Measurements from ENCODE around the gene EIF2B2.

The EIF2B2 gene

DNA sequence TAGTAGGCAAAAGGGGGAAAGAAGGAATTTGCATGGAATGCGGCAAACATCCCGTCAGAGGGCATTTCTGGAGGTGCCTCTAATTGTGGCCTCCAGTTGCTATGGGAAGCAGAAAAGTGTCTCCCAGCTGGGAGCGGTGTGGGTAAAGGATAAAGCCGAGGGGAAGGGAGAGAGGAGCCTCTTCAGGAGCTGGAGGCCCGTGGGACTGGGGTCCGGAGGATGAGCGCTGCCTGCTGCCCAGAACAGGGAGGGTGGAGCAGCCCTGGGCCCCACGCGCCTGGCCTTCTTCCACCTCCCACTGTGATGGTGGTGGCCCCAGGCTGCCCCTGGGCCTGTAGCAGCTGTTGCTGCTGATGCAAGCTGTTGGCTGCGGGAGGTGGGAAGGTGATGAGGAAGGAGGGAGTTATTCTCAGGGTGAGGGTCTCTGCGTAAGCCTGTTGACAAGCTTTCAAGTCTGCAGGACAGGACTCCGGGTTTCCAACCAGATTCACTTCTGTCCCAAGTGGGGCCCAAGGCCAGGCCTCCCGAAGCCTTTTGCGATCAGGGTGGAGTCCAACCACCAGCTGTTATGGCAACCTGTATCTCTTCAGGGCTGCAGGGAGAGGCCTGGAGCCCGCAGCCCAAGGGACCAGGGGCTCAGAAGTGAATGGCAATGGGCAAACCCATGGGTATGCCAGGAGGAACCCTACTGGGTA, 28.2 kb upstream of the EIF2B2 start:
- DNase-seq, result peak; percentile 83

DNA sequence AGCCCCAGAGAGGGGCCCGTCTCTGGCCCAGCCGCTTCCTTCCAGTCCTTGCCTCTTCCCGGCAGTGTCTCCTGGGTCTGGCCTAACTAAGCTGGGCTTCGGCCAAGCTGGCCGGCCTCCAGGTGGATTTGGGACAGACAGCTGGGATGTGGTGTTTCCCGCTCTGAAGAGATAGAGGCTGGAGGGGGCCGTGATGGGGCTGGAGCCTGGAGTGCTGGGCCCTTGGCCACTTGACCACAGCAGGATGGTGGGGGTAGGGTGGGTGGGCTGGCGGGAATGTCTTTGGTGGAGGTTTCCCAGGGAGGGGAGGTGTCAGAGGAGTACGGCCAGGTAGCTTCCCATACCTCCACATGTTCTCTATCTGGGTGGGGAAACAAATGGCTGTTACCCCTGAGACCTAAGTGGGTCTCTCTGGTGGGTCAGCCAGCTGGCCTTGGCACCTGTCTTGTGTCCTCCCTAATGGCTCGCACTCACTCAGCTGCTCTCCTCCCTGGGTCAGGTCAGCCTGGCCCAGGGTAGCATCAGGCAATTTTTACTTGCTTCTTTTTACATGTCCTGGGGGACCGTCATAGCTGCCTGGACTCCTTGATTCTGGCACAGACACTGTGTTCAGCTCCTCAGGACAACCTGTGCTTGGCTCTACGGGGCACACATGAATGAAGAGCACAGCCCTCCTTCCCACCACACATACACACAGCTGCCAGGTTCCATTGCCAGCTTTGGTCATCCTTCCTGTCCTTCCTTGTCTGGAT, 27.5 kb upstream of the EIF2B2 start:
- peak; percentile 47 for DNase-seq

DNA sequence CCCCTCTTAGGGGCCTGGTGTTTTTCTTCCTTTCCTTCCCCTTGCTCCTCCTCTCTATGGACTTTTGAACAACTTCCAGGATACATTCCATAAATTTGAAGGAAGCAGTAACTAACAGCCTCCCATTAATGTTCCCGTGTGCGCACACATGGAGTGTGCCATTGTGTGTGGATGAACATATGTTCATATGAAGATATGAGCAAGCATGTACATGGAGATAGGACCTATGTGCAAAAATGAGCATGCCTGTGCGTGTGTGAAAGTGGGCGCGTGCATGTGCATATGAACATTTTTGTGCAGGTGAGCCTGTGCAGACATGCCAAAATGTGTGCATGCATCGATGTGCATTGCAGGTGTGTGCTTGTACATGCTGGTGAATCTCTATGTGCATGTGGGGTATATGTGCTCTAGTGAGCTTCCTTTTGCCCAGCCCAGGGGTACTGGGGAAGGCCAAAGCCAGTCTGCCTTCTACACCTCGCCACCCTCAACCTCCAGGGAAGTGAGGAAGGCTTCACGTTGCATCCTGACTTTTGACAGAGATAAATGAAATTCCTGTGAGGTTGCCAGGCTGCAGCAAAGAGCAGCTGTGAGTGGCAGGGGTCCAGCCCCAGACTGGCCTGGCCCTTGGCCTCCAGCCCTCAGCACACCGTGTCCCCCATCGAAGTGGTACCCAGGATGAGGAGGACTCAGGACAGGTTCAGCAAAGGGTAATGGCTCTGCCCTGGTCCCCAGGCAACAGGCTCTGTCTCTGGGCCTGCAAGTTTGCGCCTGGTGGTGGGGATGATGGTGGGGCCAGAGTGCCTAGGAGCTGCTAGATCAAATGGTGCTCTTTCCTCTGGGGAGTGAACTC, 26.2 kb upstream of the EIF2B2 start:
- peak; percentile 46 for DNase-seq

DNA sequence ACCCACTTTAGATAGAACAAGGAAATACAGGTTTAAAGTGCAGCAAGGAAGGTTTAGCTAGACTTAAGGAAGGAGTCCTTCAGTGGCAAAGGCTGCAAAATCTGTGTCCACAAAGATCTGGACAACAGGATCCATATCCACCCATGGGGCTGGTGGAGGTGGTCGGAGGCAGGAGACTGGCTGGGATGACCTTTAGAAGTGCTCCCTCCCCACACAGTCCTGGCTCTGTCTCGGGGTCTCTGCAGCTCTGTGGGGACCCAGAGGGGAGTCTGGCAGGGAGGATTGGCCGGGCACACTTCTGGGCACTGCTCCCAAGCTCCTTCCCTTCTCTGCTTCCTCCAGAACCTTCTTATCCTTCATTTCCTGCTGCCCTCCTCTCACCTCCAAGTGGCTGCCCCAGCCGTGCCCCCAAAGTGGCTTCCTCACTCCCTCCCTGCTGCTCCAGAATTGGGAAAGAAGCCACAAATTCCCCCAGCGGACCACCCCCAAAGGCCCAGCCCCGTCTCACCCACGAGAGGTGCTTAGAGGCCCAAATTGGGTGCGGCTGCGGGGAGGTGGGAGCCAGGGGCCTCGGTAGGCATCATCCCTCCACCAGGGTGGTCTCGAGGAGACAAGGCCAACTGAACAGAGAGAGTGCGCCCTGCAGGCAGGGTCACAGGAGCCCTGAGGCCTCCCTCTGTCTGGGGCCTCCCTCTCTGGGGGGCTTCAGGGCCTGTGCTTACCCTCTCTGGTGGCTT, 25.4 kb upstream of the EIF2B2 start:
- peak; percentile 45 for DNase-seq

DNA sequence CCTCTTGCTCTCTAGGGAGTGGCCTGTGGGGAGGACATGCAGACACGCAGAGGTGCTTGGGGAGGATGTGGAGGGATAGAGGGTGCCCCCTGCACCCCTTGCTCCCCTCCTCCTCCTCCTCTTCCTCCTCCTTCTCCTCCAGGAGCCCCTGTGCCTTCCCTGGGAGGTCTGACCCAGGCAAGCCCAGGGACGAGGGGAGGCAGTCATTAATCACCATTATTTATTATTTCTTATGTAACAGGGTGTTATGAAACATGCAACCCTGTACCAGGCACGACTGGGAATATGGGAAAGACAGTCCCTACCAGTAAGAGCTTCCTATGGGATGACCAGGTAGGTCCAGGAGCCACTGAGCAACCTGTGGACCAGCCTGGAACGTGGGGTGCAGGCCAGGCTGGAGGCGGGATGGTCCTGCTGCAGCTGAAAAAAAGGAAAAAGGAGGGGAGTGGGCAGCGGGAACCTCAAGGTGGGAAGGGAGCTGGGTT, 24.8 kb upstream of the EIF2B2 start:
- DNase-seq, result peak; percentile 54

DNA sequence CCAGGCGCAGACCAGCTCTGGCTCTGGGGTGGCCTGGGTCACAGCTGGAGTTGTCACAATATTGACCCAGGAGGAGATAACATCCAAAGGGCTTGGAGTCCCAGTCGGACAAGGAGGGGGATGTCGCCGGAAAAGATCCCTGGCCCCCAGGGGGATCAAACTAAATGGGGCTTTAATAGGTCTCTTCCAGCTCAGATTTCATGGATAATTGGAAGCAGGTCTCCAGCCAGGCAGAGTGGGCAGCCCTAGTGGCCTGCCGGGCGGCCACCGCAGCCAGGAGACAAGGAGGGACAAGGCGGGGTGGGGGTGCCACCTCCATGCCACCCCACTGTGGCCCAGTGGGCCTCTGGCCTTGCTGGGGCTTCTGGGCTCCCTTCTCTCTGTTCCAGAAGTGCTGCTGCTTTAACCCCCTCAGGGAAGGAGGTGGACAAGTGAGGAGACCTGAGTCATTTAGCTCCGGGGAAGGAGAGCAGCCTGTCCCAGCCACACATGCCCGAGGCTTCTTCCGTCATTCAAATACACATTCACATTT, 24.2 kb upstream of the EIF2B2 start:
- DNase-seq, result peak; percentile 83

DNA sequence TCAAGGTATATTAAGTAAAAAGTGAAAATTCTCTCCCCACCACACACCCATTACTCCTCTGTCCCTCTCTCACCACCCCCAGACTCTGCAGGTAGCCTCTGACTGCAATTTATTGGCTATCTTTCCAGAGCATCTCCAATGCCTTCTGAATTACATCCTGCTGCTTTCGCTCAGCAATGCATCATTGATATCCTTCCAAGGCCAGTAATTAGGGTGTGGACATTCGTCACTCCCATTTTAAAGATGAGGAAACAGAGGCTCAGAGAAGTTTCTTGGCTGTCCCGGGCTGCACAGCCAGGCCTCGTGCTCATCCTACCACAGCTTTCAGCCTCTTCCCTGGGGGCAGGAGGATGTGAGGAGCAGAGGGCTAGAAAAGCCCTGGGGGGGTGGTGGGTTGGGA, 23.7 kb upstream of the EIF2B2 start:
- no peak for DNase-seq

DNA sequence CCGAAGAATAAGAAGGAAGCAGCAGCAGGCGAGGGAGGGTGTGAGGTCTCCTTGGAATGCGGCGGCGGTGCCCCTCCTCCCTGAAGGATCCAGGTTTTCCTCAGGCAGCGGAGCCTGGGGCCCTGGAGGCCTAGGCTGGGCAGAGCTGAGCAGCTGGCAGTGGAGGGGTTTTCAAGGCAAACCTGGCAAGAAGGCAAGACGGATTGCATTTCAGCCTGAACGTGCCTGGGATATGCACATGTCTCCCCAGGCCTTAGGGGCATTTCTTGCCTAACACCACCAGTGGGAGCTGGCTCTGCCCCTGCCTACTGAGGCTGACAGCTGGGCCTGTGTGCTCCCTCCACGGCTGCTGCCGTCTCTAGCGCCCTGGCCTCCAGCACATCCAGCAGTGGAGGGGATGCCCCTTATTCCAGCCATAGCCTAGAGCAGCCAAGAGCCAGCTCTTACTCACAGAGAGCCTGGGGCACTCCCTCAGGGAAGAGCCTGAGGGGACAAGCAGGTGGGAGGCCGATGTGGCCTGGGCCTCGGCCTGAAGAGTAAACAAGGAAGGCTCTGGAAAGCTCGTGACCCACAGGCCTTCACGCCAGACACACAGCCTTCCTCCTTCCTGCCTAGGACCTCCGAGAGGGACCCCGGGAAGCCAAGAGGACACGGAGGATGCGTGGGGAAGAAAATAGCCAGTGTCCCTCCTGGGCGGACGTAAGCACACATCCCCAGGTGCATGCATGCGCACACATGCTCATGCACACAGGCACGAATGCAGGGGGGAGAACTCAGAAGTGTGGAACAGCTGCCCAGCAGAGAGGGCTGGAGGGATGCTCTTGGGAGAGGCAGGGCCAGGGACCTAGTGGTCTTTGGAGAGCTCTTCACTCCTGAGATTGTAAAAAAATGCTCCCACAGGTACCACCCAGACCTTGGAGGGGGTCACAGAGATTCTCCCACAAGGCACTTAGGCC, 23.0 kb upstream of the EIF2B2 start:
- peak; percentile 83 for DNase-seq

DNA sequence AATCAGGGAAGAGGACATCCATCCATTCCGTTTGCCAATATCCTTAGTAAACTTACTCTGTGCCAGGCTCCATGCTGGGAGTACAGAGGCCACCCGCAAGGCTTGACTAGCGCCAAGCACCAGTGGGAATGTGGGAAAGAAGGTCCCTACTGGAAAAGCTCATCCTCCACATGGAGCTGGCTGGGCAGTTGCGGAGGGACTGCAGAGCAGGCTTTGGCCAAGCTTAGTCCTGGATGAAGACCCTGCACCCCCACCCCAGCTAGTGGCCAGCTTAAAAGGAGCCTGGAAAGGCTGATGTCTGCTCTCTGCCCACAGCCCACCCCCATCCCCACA, 22.4 kb upstream of the EIF2B2 start:
- DNase-seq, result no peak

DNA sequence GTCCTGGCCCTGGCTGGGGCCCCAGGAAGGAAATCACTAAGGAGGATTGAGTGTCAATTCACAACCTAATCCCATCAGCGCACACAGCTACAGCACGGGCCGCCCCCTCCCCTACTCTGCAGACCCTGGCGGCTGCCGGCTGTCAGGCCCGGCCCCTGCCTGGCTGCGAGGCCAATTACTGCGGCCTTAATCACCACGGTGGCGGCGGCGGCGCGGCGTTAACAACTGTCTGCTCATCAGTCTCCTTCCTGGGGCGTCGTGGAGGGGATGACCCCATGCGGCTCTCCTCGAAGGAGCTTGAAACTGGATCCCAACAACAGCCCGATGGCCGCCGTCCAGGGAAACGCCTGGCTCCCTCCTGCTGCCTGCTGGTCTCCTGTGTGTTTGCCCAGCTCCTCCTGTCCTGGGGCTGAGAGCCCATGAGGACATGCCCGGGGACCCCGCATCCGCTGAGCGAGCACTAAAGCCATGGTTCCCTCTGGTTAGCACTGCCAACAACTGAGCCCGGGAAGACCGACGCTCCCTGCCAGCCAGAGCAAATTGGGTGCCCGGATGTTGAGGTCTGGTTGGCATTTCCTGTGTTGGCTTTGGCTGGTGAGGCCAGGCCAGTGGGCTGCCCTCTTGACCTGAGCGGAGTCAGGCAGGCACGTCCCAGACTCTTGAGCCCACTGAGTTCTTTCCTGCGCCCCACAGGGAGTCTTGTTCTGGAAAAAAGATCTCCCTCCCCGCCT, 21.8 kb upstream of the EIF2B2 start:
- peak; percentile 82 for DNase-seq

DNA sequence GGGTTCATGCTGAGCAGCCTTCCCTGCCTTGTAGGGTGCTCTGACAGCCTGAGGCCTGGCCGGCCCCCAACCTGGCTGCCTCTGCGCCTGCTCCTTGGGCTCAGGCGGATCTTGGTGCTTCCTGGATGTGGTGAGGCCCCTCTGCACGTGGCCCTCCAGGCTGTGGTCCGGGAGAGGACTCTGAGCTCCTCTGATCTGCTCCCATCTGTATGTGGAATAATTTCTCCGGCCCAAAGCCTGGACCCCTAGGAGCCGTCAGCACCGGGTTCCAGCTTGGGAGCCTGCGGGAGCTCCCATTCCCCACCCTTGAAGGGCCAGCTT, 21.3 kb upstream of the EIF2B2 start:
- no peak for DNase-seq

DNA sequence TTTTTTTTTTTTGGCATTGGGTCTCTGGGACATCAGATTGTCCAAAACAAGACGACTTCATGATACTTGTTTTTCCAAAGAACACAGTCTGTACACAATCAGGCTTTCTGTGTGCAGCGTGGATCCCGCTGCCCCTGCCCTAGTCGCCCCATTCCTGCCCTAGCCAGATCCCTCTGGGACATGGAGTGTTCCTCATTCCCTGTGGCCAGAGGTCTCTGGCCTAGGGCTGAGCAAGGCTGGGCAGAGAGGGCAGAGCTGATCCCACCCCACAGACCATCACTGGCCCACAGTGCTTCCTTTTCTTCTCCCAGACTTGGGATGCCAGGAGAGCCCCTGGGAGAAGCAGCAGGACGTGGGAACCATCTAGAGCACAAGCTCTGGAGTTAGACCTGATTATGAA, 20.9 kb upstream of the EIF2B2 start:
- no peak for DNase-seq

DNA sequence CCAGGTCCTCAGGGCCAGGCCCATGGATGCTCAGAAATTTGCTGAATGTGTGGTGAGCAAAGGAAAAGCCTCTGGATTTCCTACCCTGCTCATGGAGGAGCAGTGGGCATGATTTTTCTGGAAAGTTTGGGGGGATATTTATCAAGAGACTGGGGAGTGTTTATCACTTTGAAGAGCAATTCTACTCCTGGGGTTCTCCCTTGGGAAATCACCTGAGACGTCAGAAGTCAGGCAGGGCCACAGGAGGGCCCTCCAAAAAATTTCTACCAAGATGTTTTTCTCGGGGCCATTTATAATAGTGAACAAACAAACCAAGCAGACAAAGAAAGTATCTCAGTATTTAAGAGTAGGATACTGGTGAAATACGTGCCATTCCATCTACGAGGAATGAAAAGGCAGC, 20.1 kb upstream of the EIF2B2 start:
- DNase-seq, result peak; percentile 11

DNA sequence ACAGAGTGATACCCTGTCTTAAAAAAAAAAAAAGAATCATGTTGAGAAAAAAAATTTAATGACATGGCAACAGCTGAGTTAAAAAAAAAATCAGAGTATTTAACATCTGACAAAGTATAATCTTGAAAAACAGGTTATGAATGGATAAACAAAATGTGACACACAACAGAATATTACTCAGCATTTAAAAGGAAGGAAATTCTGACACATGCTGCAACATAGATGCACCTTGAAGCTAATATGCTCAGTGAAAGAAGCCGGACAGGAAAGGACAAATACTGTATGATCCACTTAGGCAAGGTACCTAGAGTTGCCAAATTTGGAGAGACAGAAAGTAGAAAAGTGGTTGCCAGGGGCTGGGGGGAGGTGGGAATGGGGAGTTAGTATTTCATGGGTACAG, 19.4 kb upstream of the EIF2B2 start:
- DNase-seq, result no peak

DNA sequence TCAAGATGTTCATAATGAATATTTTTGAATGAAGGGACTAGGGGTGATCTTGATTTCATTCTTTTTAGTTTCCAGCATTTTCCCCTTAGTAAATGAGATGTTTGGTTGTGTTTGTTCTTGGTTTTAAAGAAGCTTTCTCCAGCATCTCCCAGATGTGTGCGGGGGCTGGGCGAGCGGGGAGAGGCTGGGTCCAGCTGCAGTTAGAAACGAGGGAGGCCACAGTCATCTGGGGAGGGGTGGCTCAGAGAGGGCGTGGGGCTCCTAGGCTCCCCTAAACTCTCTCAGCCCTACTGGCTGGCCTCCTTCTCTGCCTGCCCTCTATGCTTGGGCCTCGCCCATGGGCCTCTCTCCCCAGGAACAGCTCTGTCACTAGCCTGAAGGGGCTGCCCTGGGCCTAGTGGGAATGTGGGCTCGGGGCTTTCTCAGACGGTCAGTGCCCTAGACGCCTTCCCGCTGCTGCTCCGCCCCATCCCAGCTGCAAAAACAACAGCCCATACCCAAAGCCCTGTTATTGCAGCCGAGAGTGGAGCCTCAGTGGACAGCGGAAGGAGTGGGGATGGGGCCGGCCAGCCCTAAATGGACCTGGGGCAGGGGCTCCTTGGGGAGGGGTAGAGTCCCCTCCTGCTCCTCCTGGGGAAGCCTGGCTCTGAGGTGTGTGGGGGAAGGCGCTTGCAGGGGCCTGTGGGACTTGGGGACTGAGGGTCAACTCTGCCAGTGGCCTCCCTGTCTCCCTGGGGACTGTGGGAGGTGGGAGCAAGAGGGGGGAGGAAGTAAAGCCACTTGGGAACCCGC, 18.3 kb upstream of the EIF2B2 start:
- peak; percentile 51 for DNase-seq

DNA sequence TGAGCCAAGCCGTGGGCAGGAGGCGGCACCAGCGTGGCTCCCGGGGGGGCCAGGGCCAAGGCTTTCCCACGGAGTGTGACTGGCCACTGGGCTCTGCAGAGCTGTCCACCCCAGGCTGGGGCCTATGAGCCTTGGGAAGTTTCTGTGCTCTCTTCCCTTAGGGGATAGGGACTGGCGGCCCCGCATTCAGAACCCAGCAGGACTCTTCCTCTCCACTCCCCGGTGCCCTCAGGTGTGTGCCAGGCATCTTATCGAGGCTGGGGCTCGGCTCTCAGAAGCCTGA, 17.8 kb upstream of the EIF2B2 start:
- peak; percentile 52 for DNase-seq

DNA sequence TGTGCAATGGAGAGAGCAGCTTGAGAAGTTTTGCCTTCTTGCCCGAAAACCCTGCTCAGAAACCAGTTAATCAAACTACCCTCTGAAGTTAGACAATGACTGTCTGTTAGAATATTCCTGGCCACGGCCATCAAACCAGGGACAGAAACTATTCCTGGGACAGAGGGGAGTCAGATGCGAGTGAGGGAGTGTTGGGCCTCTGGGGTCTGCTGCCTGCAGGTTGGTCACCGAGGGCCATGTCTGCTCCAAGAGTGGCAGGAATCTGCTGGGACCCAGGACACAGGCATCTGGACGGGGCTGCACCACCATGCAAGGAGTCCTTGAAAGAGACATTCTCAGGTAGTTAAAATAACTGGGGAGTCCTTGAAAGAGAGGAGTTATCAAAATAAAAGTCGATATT, 16.9 kb upstream of the EIF2B2 start:
- DNase-seq, result peak; percentile 29

DNA sequence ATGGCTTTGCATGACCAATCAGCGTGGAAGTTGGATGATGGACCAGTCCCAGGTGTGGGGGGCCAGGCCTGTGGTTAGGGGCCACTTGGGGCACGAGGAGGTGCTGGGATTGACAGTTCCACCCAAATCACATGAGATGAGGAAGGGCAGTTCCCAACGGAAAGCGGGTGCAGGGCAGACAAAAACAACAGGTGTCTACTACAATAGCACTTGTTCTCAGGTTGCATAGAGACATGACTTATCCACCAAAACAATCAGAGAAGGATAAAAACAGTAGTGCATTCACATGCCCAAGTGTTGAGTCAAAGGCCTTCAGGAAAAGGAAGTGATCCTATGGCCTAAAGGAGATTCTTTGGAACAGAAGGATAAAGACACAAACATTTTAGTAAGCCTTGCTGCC, 14.6 kb upstream of the EIF2B2 start:
- peak; percentile 58 for DNase-seq

DNA sequence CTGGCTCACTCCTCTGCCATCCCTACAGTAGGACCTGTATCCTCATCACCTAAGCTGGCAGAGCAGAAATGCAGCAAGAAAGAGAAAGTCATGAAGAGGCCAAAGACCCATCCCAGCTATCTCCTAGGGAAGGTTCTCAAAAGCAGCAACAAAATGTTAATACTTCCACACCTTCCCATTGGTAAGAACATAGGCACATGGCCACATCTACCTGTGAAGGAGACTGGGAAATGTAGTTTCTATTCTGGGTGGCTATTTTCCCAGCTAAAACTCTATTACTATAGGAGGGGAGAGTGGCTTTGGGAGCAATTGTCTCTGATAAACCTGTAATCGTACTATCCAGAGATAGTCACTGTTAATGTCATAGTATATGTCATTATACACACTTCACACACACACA, 13.7 kb upstream of the EIF2B2 start:
- DNase-seq, result peak; percentile 36

DNA sequence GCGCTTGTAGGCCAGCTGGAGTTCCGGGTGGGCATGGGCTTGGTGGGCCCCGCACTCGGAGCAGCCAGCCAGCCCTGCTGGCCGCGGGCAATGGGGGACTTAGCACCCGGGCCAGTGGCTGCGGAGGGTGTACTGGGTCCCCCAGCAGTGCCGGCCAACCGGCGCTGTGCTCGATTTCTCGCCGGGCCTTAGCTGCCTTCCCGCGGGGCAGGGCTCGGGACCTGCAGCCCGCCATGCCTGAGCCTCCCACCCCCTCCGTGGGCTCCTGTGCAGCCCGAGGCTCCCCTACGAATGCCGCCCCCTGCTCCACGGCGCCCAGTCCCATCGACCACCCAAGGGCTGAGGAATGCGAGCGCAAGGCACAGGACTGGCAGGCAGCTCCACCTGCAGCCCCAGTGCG, 8.5 kb upstream of the EIF2B2 start:
- DNase-seq, result peak; percentile 28

Data from islet precursor cell (in vitro differentiated cells).